Gastrocnemius medialis (tissue), 4 donors: ENCODE results near the gene ARHGAP8.

Experiments used
- POLR2A ChIP-seq, 2 donors: fragments of 450-650 bp; IDR thresholded peaks; one replicate each; pipeline ENCODE4 v1.6.1; 2017; ENCODE audit warnings: antibody characterized with exemption in 2 of 2, mild to moderate bottlenecking in 2 of 2, moderate library complexity in 2 of 2
- TF ChIP-seq, protein P1 (sequence below), 5 experiments: fragments of 450-650 bp in 3 of 5; fragments of 200-600 bp in 2 of 5; sonication (generic) in 2 of 5; IDR thresholded peaks in 4 of 5; conservative IDR thresholded peaks in 1 of 5; 1 replicate in 4 of 5; 2 replicates in 1 of 5; pipeline ENCODE4 v1.5.1; 2016 to 2019; ENCODE audit warnings: antibody characterized with exemption in 5 of 5, mild to moderate bottlenecking in 3 of 5, moderate library complexity in 3 of 5

DNA sequence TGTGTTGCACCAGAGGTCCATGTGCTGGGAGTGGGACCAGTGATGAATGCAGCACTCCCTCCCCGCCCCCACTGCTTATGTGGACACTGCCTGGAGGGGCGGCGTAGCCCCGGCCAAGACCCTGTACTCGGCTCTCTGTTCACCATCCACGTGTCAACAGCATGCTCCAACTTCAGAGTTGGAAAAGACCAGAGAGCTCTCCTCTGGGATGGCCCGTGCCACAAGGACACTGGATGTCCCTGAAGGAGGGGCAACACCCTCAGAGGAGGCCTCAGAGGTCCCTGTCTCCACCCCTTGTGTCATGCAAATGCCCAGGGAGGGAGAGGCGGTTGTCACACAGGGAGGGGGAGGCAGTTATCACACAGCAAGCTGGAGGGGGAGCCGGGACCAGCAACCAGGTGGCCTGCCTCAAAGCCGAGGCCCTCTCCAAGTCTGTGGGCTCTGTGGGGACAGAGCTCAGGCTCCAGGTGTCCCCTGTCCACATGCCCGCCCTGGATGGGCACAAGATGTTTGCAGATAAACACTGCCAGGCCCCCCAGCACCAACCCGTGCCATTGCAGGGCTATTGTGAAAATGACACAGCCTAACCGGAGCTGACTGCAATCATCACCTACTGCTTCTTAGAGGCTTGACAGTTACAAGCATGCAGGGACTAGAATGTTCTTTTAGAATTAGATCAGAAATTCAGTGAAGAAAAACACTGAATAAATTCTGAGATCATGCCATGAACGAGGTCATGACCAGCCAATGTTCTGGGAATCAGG lies 136.3 kb downstream of the ARHGAP8 start:
- TF ChIP-seq, protein P1, sequence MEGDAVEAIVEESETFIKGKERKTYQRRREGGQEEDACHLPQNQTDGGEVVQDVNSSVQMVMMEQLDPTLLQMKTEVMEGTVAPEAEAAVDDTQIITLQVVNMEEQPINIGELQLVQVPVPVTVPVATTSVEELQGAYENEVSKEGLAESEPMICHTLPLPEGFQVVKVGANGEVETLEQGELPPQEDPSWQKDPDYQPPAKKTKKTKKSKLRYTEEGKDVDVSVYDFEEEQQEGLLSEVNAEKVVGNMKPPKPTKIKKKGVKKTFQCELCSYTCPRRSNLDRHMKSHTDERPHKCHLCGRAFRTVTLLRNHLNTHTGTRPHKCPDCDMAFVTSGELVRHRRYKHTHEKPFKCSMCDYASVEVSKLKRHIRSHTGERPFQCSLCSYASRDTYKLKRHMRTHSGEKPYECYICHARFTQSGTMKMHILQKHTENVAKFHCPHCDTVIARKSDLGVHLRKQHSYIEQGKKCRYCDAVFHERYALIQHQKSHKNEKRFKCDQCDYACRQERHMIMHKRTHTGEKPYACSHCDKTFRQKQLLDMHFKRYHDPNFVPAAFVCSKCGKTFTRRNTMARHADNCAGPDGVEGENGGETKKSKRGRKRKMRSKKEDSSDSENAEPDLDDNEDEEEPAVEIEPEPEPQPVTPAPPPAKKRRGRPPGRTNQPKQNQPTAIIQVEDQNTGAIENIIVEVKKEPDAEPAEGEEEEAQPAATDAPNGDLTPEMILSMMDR (IDR thresholded peaks at IDR 0.05 in 4 of 5, conservative IDR thresholded peaks at IDR 0.05 in 1 of 5), result no peak
- TF ChIP-seq POLR2A (IDR thresholded peaks at IDR 0.05), result no peak
